ENCODE data around the gene MAL.

Gene MAL

GRCh38 chr2:95025406-95026319 lies at the start of gene MAL:
MAL (plus strand) TSS chr2:95025708; CDS start chr2:95025793, 85 bp downstream.
- H3K4me3 ChIP-seq (ENCODE audit: low read depth, low read length): peak within 1 kb of the TSS; percentile 37
- DNase-seq (ENCODE audit: low read depth): no peak
- TF ChIP-seq, protein P1, sequence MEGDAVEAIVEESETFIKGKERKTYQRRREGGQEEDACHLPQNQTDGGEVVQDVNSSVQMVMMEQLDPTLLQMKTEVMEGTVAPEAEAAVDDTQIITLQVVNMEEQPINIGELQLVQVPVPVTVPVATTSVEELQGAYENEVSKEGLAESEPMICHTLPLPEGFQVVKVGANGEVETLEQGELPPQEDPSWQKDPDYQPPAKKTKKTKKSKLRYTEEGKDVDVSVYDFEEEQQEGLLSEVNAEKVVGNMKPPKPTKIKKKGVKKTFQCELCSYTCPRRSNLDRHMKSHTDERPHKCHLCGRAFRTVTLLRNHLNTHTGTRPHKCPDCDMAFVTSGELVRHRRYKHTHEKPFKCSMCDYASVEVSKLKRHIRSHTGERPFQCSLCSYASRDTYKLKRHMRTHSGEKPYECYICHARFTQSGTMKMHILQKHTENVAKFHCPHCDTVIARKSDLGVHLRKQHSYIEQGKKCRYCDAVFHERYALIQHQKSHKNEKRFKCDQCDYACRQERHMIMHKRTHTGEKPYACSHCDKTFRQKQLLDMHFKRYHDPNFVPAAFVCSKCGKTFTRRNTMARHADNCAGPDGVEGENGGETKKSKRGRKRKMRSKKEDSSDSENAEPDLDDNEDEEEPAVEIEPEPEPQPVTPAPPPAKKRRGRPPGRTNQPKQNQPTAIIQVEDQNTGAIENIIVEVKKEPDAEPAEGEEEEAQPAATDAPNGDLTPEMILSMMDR (IDR thresholded peaks at IDR 0.05; ENCODE audit: low read depth, low read length, missing control alignments): no peak

DNA sequence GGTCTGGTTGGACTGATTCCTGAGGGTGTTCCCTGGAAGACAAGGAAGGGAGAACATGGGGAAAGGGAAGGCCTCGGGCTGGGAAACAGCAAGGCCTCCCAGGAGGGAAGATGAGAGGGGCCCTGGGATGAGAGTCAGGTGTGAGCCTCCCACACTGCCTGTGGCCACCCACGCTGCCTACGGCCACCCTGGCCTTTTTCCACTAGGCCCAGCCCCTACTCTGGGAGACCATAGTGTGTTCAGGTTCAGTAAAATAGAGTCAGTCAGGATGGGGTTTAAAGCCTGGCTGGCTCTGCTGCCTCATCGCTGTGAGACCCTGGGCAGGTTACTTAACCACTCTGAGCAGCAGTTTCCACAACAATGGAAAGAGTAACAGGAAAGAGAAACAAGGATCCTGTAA lies 47.7 kb upstream of the MAL start:
- TF ChIP-seq, protein P1 (IDR thresholded peaks at IDR 0.05; ENCODE audit: low read depth, low read length, missing control alignments): no peak
- DNase-seq (ENCODE audit: low read depth): no peak
- H3K4me3 ChIP-seq (ENCODE audit: low read depth, low read length): no peak overlapping the region

- no peak for DNase-seq (ENCODE audit: low read depth)
- TF ChIP-seq, protein P1 (IDR thresholded peaks at IDR 0.05; ENCODE audit: low read depth, low read length, missing control alignments): no peak
- no peak overlapping the region for H3K4me3 ChIP-seq (ENCODE audit: low read depth, low read length)
Observed at GRCh38 chr2:94978917-94979316, 46.6 kb upstream of the MAL start.

GRCh38 chr2:94979406-94980375 lies 45.8 kb upstream of the MAL start:
- DNase-seq (ENCODE audit: low read depth): no peak
- TF ChIP-seq, protein P1 (IDR thresholded peaks at IDR 0.05; ENCODE audit: low read depth, low read length, missing control alignments): no peak
- H3K4me3 ChIP-seq (ENCODE audit: low read depth, low read length): no peak overlapping the region

- TF ChIP-seq, protein P1 (IDR thresholded peaks at IDR 0.05; ENCODE audit: low read depth, low read length, missing control alignments): no peak
- no peak overlapping the region for H3K4me3 ChIP-seq (ENCODE audit: low read depth, low read length)
Observed at GRCh38 chr2:94980406-94980805, 45.1 kb upstream of the MAL start.

GRCh38 chr2:94982156-94982555 lies 43.4 kb upstream of the MAL start:
- TF ChIP-seq, protein P1 (IDR thresholded peaks at IDR 0.05; ENCODE audit: low read depth, low read length, missing control alignments): no peak
- H3K4me3 ChIP-seq (ENCODE audit: low read depth, low read length): no peak overlapping the region
- DNase-seq (ENCODE audit: low read depth): no peak

More at GRCh38 chr2:94980406-94980805, 45.1 kb upstream of the MAL start:
- DNase-seq (ENCODE audit: low read depth): no peak
